Astrocyte of the hippocampus (primary cell): ENCODE measurements around the gene ERC1.
"Not testable (repeated sequence)": the region's sequence is repeated elsewhere in the genome, so short reads cannot be mapped to it uniquely, and the experiment has no call there.

ENCODE experiments used
- DNase-seq: peaks from one replicate; pipeline ENCODE4 v3.0.0; 2011; ENCODE audit warnings: low read depth, low spot score

ERC1 gene

DNA sequence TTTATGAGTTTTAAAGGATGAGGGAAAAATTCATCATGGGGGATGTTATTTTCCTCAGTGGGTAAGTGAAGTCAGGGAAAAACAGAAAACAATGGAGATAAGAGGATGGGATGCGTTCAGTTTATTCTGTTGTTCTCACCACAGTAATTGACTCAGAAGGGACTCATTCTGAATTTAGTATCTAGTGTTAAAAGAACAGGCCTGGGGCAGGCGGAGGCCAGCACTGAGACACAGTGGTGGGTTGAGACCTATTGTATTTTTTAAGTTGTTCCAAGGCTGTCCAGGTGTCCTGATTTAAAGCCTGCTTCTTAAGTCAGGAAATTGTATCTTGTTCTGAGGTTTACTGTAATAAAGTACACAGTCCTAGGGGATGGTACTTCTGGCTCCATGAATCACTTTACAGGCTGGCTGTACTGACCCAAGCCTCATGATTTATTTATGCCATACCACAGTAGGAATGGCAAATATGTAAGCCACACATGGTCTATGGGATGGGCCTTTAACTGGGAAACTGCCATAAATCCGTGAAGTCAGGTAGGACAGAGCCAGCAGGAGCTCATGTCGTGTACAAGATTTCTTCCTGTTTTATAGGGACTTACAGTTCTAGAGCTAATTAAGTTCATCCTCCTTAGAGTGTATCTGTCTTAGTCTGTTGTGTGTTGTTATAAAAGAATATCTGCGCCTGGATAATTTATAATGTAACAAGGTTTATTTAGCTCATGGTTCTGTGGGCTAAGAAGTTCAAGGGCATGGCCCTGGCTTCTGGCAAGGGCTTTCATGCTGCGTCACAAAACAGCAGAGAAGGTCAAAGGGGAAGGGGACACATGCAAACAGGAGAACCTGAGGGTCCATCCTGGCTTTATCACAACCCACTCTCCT lies 359.3 kb downstream of the ERC1 start:
- peak; percentile 94 for DNase-seq

DNA sequence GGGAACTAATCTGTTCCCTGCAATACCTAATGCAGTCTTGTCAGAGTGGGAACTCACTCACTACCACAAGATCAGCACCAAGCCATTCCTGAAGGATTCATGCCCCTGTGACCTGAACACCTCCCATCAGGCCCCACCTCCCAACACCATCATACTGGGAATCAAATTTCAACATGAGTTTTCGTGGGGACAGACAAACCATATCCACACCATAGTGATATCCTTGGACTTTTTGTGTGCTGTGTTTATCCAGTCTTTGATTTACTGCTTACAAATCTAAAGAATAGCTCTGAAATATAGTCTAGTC lies 359.9 kb downstream of the ERC1 start:
- DNase-seq = peak; percentile 40

DNA sequence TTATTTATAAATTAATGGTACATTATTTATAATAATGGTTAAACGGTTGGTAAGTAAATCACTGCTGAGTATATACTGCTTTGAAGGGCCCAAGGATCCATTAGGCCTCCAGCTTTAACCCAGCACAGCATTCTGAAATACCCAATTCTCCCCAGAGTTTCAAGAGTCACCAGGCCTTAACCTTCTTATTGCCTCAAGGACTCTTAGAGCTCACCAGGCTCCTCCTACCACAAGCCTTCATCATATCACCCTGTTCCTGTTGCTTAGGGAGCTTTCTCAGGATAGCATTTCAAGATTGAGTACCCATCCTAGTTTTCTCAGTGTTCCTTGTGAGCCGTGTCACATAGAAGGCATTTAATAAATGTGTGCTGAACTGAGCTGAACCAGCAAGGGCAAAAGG lies 360.9 kb downstream of the ERC1 start:
- DNase-seq = no peak

DNA sequence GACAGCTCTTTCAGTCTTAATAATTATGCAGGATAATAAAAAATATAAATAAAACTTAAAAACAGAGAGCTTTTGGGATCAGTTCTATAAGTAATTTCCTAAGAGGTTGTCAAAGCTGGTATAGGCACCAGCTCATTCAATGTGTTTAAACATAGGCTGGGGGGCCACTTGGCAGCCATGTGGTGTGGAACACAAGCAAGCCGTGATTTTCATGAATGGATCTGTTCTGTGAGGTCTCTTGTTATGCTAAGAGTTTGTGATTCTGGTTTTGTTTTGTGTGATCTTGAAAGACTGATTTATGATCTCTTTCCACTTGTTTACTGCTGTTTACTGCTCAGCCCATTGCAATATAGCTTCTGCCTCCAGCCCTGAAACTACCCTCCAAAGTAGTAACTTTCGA lies 362.4 kb downstream of the ERC1 start:
- DNase-seq = no peak

GRCh38 chr12:1355396-1355795 lies 364.4 kb downstream of the ERC1 start:
- DNase-seq = peak; percentile 47

DNA sequence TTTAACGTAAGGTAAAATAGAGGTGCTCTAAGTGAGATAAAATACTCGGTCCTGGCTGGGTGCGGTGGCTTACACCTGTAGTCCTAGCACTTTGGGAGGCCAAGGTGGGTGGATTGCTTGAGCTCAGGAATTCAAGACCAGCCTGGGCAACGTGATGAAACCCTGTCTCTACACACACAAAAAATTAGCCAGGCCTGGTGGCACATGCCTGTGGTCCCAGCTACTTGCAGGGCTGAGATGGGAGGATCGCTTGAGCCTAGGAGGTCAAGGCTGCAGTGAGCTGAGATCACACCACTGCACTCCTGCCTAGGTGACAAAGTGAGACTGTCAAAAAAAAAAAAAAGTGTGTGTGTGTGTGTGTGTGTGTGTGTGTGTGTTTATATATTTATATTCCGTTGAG lies 364.8 kb downstream of the ERC1 start:
- not testable (repeated sequence) for DNase-seq

GRCh38 chr12:1356285-1356684 lies 365.3 kb downstream of the ERC1 start:
- DNase-seq = no peak

DNA sequence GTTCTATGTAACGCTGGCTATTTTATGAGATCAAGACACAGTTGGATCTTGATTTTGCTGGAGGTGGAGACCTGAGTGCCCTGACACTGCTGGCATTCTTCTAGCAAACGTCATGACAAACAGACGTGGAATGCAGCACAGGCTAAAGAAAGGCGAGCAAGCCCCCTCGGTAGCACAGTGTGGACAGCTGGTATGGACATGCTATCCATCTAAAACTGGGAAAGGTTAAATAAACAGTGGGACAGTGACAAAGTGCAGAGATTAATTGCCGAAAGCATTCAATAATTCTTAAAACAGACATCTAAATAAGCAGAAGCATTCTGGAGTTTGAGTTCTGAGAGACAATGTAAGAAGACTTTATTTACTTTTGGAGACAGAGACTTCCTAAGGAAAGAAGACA lies 366.1 kb downstream of the ERC1 start:
- DNase-seq = peak; percentile 73

- DNase-seq = no peak
Measured at GRCh38 chr12:1357711-1358110, 366.7 kb downstream of the ERC1 start.

DNA sequence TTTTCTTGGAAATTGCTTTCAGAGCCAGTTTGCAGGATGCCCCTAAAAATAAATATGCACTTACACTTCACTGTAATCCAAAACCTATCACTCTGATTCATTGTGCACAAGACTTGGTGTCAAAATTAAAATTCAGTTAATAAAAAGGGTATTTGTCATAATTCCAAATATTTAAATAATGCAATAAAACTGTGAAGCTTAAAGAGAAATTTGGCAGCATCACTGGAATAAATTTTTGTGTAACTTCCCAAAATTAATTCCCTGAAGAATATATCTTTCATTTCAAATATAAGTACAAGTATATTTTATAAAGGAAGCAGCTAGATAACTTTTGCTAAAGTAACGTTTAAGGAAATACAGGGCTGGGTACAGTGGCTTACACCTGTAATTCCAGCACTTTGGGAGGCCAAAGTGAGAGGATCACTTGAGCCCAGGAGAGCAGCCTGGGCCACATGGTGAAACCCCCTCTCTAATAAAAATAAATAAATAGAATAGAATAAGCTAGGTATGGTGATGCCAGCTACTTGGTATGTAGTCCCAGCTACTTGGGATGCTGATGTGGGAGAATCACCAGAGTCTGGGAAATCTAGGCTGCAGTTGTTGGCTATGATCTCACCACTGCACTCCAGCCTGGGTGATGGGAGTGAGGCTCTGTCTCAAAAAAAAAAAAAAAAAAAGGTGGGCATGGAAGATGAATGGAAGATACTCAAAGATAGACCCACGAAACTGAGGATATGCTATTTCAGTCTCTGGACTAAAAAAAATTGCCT lies 369.6 kb downstream of the ERC1 start:
- peak; percentile 83 for DNase-seq

DNA sequence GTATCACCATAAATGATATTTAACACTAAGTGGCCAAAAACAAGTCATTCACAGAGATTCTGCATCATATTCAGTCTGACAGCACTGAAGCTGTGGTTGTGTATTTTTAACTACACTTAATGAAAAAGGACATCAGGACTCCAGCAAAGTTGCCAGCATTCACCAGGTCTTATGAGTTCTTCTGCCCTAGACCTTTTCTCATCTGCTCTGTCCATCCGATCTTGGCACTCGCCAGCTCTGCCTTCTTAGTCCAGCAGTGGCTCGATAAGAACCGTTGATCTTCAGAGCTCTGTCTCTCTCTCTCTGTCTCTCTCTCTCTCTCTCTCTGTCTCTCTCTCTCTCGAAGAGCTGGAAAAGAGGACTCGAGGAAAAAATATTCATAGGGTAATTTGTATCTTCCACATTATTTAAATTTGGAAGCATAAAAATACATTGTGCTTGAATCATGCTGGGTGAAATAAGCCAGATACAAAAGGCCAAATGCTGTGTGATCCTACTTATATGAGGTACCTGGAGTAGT lies 371.2 kb downstream of the ERC1 start:
- no peak for DNase-seq

GRCh38 chr12:1365703-1366102 lies 374.7 kb downstream of the ERC1 start:
- DNase-seq = no peak

- peak; percentile 42 for DNase-seq
Measured at GRCh38 chr12:1367331-1368291, 376.6 kb downstream of the ERC1 start.

GRCh38 chr12:1369460-1369859 lies 378.4 kb downstream of the ERC1 start:
- DNase-seq = no peak

DNA sequence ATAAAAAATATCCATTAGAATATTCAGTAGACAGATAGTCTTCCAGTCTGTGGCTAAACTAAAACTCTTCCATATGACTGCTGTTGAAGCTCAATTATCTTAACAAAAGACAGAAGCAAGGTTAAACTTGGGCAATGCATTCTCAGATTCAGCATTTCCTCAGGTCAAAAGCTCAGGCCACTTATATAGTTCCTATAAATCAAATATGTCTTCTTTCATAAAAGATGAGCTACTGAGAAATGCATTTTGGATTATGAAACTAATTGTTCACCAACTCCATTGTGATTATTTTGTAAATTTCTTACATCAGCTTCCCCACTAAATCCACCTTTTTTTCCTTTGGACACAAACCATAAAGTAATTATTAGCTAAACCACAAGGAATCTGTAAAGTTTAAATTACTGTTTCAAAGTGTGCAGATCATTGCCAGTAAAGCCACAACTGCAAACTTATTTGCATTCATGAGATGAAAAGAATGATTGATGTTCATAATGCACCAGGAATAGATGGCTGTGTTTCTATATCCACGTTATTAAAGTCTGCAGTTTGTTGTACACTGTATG lies 379.0 kb downstream of the ERC1 start:
- DNase-seq = no peak

DNA sequence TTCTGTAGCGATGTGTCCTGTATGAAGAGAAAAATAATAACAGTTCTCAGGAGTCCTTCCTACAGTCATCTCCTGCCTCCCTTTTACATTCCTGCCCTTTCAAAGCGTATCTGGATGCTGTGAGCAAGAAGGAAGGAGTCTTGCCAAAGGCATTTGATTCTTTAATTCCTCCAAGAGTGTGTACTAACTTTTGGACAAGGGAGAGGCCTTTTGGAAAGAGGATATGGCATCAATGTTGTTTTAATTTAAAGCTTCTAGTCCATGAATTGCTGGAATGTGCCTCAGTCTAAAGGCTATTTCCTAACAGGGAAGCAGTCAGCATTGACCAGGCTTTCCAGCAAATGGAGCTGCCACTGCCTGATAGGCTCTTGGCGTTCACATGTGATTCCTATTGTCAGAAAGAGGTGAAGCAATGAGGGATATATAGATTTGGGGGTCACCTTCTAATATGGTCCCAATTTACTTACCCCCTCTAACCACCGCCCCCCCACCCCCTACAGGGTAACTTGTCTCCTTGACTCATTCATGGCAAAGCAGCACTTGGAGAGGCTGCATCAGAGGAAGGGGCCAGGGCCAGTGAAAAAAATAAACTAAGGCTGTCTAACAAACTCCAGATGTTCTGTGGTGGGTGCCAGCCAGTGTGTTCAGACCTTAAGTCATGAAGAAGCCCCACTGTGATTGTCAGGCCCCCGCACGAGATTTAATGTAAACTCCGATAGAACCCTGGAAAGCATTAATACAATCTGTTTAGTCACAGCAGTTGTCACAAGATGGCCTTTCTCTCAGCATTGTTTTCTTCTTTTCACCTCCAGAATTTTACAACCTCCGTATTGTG lies 383.1 kb downstream of the ERC1 start:
- peak; percentile 62 for DNase-seq

DNA sequence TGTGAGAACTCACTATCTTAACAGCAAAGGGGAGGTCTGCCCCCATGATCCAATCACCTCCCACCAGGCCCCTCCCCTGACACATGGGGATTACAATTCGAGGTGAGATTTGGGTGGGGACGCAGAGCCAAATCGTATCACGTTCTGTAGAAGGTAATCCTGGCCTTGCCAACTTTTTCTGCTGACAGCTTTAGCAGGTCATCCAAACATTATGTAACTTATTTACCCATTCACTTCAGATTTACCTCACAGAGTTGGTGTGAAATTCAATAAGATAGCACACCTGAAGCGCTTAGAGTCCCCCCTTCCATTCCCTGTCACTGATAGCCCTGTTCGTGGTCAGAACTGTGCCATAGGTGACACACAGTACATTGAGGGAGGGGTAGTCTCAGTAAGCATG lies 384.3 kb downstream of the ERC1 start:
- DNase-seq = no peak

DNA sequence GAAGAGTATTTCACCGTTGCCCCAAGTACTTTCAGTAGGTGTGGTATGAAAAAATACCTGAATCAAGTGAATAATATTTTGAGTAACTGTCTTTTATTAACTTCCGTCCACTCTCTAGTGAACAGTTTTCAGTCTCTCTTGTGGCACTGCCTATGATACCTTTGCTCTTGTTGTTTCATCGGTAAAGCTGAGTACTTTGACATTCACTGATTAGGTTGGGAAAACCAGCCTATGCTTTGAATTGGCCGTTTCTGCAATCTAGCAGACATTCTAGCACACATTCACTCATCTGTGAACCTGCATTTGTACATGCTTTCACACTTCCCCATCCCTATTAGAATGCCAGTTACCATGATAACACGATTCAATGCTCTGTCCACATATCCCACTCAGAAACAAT lies 386.1 kb downstream of the ERC1 start:
- DNase-seq = no peak

GRCh38 chr12:1377681-1378080 lies 386.7 kb downstream of the ERC1 start:
- DNase-seq = no peak

DNA sequence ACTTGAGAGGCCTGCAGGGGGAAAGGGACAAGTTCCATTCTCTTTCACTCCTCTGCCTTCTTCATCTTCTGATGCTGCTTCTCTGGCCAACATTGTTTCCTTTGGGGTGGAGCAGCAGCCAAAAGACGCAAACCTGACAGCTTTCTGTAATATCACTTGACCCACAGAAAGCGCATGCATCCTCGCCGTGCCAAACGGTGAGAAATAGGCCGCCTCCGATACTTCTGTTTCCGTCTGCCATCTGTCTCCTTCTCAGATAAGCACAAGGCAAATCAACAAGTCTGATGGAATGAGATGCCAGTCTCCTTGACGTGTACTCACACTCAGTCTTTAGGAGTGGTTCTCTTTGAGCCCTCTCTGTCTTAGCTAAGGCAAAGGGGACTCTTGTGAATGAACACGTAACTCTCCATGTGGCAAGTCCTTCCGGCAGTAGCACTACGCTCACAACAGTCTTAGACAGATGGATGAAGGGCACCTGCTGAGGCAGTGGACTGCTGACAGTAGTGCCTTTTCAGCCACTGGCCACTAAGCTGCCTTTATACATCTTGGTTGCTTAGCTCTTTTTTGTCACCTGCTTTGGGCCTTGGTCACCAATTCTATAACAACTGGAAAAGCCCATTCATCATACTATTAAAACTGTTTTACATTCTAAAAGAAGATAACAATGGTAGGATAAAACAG lies 389.3 kb downstream of the ERC1 start:
- no peak for DNase-seq
